ENCODE results near the gene SCN10A.

- TF ChIP-seq, protein P1, sequence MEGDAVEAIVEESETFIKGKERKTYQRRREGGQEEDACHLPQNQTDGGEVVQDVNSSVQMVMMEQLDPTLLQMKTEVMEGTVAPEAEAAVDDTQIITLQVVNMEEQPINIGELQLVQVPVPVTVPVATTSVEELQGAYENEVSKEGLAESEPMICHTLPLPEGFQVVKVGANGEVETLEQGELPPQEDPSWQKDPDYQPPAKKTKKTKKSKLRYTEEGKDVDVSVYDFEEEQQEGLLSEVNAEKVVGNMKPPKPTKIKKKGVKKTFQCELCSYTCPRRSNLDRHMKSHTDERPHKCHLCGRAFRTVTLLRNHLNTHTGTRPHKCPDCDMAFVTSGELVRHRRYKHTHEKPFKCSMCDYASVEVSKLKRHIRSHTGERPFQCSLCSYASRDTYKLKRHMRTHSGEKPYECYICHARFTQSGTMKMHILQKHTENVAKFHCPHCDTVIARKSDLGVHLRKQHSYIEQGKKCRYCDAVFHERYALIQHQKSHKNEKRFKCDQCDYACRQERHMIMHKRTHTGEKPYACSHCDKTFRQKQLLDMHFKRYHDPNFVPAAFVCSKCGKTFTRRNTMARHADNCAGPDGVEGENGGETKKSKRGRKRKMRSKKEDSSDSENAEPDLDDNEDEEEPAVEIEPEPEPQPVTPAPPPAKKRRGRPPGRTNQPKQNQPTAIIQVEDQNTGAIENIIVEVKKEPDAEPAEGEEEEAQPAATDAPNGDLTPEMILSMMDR (IDR thresholded peaks at IDR 0.05), result no peak
- TF ChIP-seq YY1 (IDR thresholded peaks at IDR 0.05; ENCODE audit: low read depth), result no peak
- TF ChIP-seq POLR2AphosphoS5 (IDR thresholded peaks at IDR 0.05; ENCODE audit: low read depth, low read length), result no peak
- no peak for TF ChIP-seq EP300 (IDR thresholded peaks at IDR 0.05; ENCODE audit: borderline replicate concordance in 1 of 2, low read depth in 1 of 2, low read length in 1 of 2)
- TF ChIP-seq RFX5 (IDR thresholded peaks at IDR 0.05; ENCODE audit: low read length), result no peak
- TF ChIP-seq, protein P2, sequence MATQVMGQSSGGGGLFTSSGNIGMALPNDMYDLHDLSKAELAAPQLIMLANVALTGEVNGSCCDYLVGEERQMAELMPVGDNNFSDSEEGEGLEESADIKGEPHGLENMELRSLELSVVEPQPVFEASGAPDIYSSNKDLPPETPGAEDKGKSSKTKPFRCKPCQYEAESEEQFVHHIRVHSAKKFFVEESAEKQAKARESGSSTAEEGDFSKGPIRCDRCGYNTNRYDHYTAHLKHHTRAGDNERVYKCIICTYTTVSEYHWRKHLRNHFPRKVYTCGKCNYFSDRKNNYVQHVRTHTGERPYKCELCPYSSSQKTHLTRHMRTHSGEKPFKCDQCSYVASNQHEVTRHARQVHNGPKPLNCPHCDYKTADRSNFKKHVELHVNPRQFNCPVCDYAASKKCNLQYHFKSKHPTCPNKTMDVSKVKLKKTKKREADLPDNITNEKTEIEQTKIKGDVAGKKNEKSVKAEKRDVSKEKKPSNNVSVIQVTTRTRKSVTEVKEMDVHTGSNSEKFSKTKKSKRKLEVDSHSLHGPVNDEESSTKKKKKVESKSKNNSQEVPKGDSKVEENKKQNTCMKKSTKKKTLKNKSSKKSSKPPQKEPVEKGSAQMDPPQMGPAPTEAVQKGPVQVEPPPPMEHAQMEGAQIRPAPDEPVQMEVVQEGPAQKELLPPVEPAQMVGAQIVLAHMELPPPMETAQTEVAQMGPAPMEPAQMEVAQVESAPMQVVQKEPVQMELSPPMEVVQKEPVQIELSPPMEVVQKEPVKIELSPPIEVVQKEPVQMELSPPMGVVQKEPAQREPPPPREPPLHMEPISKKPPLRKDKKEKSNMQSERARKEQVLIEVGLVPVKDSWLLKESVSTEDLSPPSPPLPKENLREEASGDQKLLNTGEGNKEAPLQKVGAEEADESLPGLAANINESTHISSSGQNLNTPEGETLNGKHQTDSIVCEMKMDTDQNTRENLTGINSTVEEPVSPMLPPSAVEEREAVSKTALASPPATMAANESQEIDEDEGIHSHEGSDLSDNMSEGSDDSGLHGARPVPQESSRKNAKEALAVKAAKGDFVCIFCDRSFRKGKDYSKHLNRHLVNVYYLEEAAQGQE (IDR thresholded peaks at IDR 0.05; ENCODE audit: low read depth, low read length), result no peak
- TF ChIP-seq GABPA (IDR thresholded peaks at IDR 0.05; ENCODE audit: low read depth), result no peak
- TF ChIP-seq TAF1 (IDR thresholded peaks at IDR 0.05; ENCODE audit: borderline replicate concordance, low read depth, low read length), result no peak
- TF ChIP-seq, protein P3, sequence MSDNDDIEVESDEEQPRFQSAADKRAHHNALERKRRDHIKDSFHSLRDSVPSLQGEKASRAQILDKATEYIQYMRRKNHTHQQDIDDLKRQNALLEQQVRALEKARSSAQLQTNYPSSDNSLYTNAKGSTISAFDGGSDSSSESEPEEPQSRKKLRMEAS (IDR thresholded peaks at IDR 0.05; ENCODE audit: low read depth), result no peak
Measured at GRCh38 chr3:38739931-38740330, 76.1 kb downstream of the SCN10A start.

Measured in SK-N-SH (cell line).